Activated CD8-positive, alpha-beta memory T cell treated with anti-CD3 and anti-CD28 coated beads for 24 hours (primary cell): Measurements from ENCODE around the gene ADCY2.

Experiments used
- DNase-seq: peaks from one replicate; pipeline ENCODE4 v3.0.0-alpha.2; 2020

ADCY2 gene

DNA sequence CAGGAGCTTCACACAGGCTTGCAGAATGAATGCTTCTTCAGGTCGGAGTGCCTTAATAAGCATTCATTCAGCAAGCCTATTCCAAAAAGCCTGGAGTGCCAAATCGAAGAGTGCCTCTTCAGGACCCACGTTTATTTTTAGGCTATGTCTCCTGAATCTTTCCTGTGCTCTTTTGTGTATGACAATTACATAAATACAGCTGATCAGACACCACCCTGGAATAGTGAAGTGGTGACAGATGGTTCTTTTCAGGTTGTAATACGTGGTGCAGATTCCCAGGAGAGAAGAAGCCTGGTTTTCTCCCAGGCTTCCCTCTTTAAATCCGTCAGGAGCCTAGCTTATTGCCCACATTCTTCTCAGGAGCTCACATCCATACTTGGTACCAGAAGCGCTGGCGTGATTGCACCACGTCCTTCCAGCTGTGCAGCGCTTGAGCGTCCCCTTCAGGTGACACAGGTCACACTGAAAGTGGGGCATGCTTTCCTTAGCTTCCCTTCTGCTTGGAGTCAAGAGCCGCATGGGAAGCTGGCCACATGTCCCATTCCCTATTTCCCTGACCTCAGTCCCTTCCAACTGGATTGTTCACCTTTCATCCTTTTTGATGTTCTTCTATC, 123.1 kb downstream of the ADCY2 start:
- no peak for DNase-seq

DNA sequence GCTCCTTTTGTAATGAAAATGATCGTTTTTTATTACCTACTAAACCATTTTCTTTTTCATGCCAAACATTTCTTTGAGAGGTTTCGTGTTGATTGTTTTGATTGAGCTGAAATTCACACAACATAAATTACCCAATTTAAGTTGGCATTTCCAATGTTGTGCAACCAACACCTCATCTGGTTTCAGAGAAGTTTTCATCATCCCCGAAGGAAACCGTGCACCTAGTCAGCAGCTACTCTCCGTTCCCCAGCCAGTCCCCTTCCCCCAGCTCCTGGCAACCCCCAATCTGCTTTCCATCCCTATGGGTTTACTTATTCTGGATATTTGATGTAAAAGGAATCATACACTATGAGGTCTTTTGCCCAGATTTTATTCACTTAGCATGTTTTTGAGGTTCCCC, 123.6 kb downstream of the ADCY2 start:
- DNase-seq: no peak

- no peak for DNase-seq
Observed at GRCh38 chr5:7529880-7530279, 133.9 kb downstream of the ADCY2 start.

GRCh38 chr5:7533941-7534340, 138.0 kb downstream of the ADCY2 start:
- DNase-seq: no peak

GRCh38 chr5:7534505-7534904, 138.6 kb downstream of the ADCY2 start:
- no peak for DNase-seq

GRCh38 chr5:7537573-7537972, 141.6 kb downstream of the ADCY2 start:
- DNase-seq: no peak

- no peak for DNase-seq
Observed at GRCh38 chr5:7539571-7539970, 143.6 kb downstream of the ADCY2 start.

DNA sequence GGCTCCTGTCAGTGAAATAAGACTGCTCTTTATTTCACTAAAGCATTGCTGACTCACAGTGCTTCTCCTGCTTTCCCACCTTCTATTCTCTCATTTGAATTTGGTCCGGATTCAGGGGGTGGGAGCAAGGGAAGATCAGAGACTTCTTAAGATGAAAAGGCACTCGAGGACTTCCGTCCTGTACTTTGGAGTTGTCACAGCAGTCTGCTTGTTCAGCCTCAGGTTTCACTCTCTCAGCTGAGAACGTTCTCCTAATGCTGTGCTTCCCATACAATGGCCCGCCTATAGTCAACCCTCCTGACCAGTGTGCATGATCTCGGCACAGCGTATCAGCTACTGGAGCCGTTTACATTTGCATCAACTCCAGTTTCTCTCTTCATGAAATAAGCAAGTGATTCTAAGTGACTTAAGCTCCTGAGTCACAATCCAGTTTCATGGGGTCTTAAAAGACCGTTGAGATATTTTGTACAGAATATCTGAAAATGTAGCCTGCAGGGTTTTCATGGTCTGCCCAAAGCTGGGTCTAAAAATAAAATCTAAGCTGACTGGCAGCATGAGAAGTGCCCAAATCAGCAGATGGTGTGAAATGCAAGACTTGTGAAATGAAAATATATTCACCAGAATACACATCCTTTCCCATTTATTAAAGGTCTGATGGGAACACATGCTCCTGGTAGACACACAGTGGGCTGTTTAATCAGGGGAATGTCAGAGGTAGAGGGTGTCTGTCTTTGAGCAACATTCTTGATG, 145.0 kb downstream of the ADCY2 start:
- DNase-seq: no peak

- DNase-seq: no peak
Observed at GRCh38 chr5:7541898-7542297, 146.0 kb downstream of the ADCY2 start.

DNA sequence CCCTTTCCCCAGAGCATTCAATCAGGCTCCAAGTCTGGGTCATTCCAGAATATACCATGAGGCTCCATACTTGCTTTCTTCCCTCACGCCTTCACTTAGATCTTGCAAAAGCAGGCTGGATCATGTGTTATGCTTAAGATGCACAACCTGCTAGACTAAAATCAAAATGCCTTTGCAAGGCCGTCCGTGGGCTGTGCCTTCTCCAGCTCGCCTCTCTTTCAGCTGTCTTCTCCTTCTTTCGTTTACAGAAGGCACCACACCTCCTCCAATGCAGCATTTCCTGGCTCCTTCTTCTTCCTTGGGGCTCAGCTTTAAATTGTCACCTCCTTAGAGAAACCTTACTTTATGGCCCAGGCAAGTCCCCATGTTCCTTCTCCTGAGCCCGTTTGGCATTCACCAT, 150.6 kb downstream of the ADCY2 start:
- no peak for DNase-seq

GRCh38 chr5:7548596-7548995, 152.7 kb downstream of the ADCY2 start:
- no peak for DNase-seq

DNA sequence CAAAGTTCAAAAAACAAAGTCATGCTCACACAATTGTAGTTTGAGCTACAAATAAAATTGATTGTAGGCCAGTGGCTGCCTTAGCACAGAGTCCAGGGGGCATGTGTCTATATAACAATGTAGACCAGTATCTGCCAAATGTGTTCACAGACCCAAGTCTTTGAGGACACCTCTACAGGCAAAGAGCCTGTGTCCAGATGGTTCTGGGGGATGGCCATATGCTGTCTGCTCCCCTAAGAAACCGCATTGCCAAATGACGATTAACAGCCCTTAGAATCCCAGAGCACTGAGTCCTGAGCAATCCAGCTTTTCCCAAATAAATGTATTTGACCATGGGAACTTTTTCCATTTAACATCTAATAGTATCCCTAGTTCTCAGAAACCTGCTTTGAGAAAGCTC, 169.6 kb downstream of the ADCY2 start:
- DNase-seq: no peak

DNA sequence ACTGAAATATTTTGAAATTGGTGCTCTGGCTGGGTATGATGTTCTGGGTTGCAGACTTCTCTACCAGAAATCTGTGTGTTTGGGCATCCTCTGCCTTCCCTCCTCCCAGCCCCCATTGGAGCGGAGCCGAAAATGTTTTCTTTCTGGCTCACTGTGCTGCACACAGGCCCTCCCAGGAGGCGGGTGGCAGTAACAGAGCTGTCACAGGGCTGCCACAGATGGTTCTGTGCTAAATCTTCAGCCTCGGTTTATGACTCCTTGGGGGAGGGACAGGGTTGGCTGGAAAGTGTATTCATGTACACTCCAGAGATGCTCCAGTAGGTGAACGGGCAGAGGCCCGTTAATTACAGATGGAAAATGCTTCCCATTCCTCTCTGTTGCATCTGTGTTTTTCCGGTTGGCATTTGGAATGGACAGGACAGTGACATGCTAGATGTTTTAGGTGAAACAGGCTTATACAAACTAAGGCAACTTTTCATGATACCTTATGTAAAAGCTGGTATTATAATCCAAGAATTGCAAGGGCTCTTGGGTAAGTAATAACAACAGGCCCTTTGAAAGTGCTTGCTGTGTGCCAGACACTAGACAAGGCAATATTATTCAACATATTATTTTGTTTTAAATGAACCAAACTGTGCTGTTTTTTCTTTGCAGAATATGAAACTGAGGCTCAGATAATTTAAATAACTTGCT, 180.2 kb downstream of the ADCY2 start:
- no peak for DNase-seq

DNA sequence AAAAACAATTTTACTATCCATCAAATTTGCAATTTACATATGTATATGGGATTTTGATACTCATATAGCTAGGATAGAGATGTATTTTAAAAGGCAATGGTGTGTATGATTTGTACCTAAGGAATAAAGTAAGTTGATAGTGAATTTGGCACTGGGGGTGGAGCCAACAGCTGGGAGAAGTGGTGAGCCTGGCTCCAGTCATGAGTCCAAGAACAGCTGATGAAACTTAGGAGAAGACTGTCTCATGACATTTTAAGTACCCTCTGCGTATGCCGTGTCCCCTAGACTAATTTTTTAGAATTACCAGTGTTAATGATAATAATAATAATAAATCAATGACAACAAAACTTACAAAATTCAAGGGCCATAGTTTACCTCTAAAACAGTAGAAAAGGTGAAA, 181.4 kb downstream of the ADCY2 start:
- no peak for DNase-seq

GRCh38 chr5:7578071-7578470, 182.1 kb downstream of the ADCY2 start:
- DNase-seq: no peak

- no peak for DNase-seq
Observed at GRCh38 chr5:7584749-7585148, 188.8 kb downstream of the ADCY2 start.

GRCh38 chr5:7585807-7586206, 189.9 kb downstream of the ADCY2 start:
- DNase-seq: no peak

- DNase-seq: no peak
Observed at GRCh38 chr5:7586480-7586879, 190.5 kb downstream of the ADCY2 start.

GRCh38 chr5:7589800-7590199, 193.9 kb downstream of the ADCY2 start:
- DNase-seq: no peak

- no peak for DNase-seq
Observed at GRCh38 chr5:7592910-7593309, 197.0 kb downstream of the ADCY2 start.

DNA sequence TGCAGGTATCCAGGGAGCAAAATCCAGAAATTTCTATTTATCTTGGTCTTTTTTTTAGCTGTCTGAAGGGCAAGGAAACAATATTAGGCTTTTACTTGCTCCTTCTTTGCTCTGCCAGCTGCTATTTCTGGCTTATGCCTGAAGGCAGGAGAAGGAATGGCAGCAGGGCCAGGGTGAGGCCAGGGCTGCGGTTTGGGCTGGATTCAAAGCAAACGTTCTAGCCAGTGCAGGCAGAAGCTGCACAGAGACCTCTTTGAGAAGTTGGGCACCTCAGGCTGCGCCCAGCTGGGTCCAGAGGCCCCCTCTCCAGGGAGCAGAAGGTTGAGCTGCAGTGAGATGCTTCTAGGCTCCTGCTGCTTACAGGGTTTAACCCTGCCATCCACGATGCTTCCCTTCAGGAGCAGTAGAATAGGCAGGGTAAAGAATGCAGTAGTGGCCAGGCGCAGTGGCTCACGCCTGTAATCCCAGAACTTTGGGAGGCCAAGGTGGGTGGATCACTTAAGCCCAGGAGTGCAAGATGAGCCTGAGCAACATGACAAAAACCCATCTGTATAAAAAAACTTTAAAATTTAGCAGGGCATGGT, 201.2 kb downstream of the ADCY2 start:
- DNase-seq: no peak

- no peak for DNase-seq
Observed at GRCh38 chr5:7606840-7607465, 211.0 kb downstream of the ADCY2 start.

- no peak for DNase-seq
Observed at GRCh38 chr5:7608772-7609171, 212.8 kb downstream of the ADCY2 start.
